ENCODE measurements around the gene PPARG. TPM values are rescaled to one million over a fixed set of nuclear protein-coding genes. Genes with fewer than 3 reads are reported as not detected.

The PPARG gene
- total and polyA plus RNA-seq, 2 of the 8 experiments (the other 6 are each of a cell fraction or from before 2014, with no cell fraction given), result 0.06 TPM; not detected in 1

GRCh38 chr3:12363397-12364195 lies 74.7 kb downstream of the PPARG start (continued):
- TF ChIP-seq CHD7 (IDR thresholded peaks at IDR 0.05; ENCODE audit: insufficient replicate concordance, low read length) (no peak), RNF2 (IDR thresholded peaks at IDR 0.05; ENCODE audit: borderline replicate concordance, low read depth, low read length, missing control alignments, poor library complexity, severe bottlenecking) (no peak), ASH2L (IDR thresholded peaks at IDR 0.05; ENCODE audit: low read length) (no peak), SP4 (IDR thresholded peaks at IDR 0.05; ENCODE audit: low read length) (no peak), CREB1 (IDR thresholded peaks at IDR 0.05) (no peak), POLR2A (IDR thresholded peaks at IDR 0.05; ENCODE audit: control extremely low read depth in 1 of 2, low read depth in 2 of 2, low read length in 2 of 2) (no peak), E2F6 (IDR thresholded peaks at IDR 0.05) (no peak), KDM5A (IDR thresholded peaks at IDR 0.05; ENCODE audit: low read length) (no peak), CTBP2 (IDR thresholded peaks at IDR 0.05; ENCODE audit: borderline replicate concordance, insufficient read depth, insufficient read length, low read length) (no peak)
